ENCODE measurements around the gene ACBD4. TPM values are rescaled to one million over a fixed set of nuclear protein-coding genes. Genes with fewer than 3 reads are reported as not detected.

Gene ACBD4
- total and polyA plus RNA-seq, 2 of the 13 experiments (the other 11 are each of a cell fraction or from before 2014, with no cell fraction given) = 16.1 to 26.9 TPM

GRCh38 chr17:45127548-45128300, 7.8 kb upstream of the ACBD4 start (continued):
- TF ChIP-seq ZNF180 (CRISPR knock-in tag; IDR thresholded peaks at IDR 0.05; ENCODE audit: borderline replicate concordance, low read depth) = no peak
- TF ChIP-seq ATRX (CRISPR knock-in tag; IDR thresholded peaks at IDR 0.05; ENCODE audit: borderline replicate concordance) = no peak
- no peak for TF ChIP-seq PLRG1 (conservative IDR thresholded peaks at IDR 0.05)
- no peak for TF ChIP-seq SMAD3 (CRISPR knock-in tag; IDR thresholded peaks at IDR 0.05)
- peak; percentile 63; the same call in 1 of the 2 replicates for TF ChIP-seq SP1 (IDR thresholded peaks at IDR 0.05)
- TF ChIP-seq SP1 (CRISPR knock-in tag; IDR thresholded peaks at IDR 0.05) = no peak
- no peak for TF ChIP-seq ZBTB39 (CRISPR knock-in tag; IDR thresholded peaks at IDR 0.05)
- 0 out of 2 replicates have a peak, but pooled peaks have one; percentile 43 for TF ChIP-seq ZNF710 (CRISPR knock-in tag; IDR thresholded peaks at IDR 0.05; ENCODE audit: borderline replicate concordance)
- TF ChIP-seq ZNF574 (CRISPR knock-in tag; IDR thresholded peaks at IDR 0.05) = no peak
- TF ChIP-seq CCDC6 (CRISPR knock-in tag; IDR thresholded peaks at IDR 0.05) = no peak
- no peak for TF ChIP-seq USF2 (IDR thresholded peaks at IDR 0.05; ENCODE audit: low read depth, low read length)
- no peak for TF ChIP-seq USF2 (CRISPR knock-in tag; IDR thresholded peaks at IDR 0.05; ENCODE audit: borderline replicate concordance)
- no peak for TF ChIP-seq ZNF670 (CRISPR knock-in tag; IDR thresholded peaks at IDR 0.05; ENCODE audit: borderline replicate concordance)
- peak; percentile 70 for TF ChIP-seq GATAD2A (CRISPR knock-in tag; IDR thresholded peaks at IDR 0.05)
- TF ChIP-seq ZNF747 (CRISPR knock-in tag; IDR thresholded peaks at IDR 0.05; ENCODE audit: borderline replicate concordance) = no peak
- no peak for TF ChIP-seq THAP8 (CRISPR knock-in tag; IDR thresholded peaks at IDR 0.05; ENCODE audit: borderline replicate concordance)
- peak; percentile 72 for TF ChIP-seq KDM6A (CRISPR knock-in tag; IDR thresholded peaks at IDR 0.05; ENCODE audit: low read depth)
- no peak for TF ChIP-seq ZNF740 (CRISPR knock-in tag; IDR thresholded peaks at IDR 0.05)
- no peak for TF ChIP-seq ZNF781 (CRISPR knock-in tag; IDR thresholded peaks at IDR 0.05; ENCODE audit: borderline replicate concordance, not compliant biosample characterization)
- no peak for TF ChIP-seq NFRKB (IDR thresholded peaks at IDR 0.05)
